Liver (tissue), 9 donors: ENCODE measurements around the gene DYRK1A. TPM values are rescaled to one million over a fixed set of nuclear protein-coding genes. Genes with fewer than 3 reads are reported as not detected.

ENCODE experiments used
- DNase-seq: peaks from one replicate; pipeline ENCODE4 v3.0.0-alpha.2; 2017; ENCODE audit warnings: low spot score
- H3K27ac ChIP-seq, 2 donors: one replicate each; pipeline ENCODE4 v1.7.0; 2013; ENCODE audit warnings: inconsistent platforms in 2 of 2, low read length in 2 of 2, control low read depth in 1 of 2, low read depth in 1 of 2, mild to moderate bottlenecking in 1 of 2
- H3K27me3 ChIP-seq, 4 donors: one replicate each; pipeline versions ENCODE4 v1.6.1 to v1.7.0; 2013; ENCODE audit warnings: low read length in 3 of 4, inconsistent platforms in 1 of 4, mild to moderate bottlenecking in 1 of 4, moderate library complexity in 1 of 4; ENCODE audit not compliant: control insufficient read depth in 4 of 4, insufficient read depth in 4 of 4
- H3K36me3 ChIP-seq, 4 donors: one replicate each; pipeline versions ENCODE4 v1.6.1 to v1.7.0; 2013; ENCODE audit warnings: low read length in 3 of 4, mild to moderate bottlenecking in 3 of 4, low read depth in 1 of 4, moderate library complexity in 1 of 4; ENCODE audit not compliant: control insufficient read depth in 4 of 4, insufficient read depth in 3 of 4
- H3K4me1 ChIP-seq, 4 donors: one replicate each; pipeline versions ENCODE4 v1.6.1 to v1.7.0; 2013; ENCODE audit warnings: low read length in 3 of 4, mild to moderate bottlenecking in 3 of 4, moderate library complexity in 1 of 4; ENCODE audit not compliant: control insufficient read depth in 4 of 4, insufficient read depth in 4 of 4
- H3K4me3 ChIP-seq, 3 donors: one replicate each; pipeline versions ENCODE4 v1.6.1 to v1.7.0; 2013; ENCODE audit warnings: low read length in 3 of 3, control low read depth in 1 of 3, low read depth in 1 of 3, mild to moderate bottlenecking in 1 of 3
- H3K9ac ChIP-seq, 2 donors: one replicate each; pipeline ENCODE4 v1.7.0; 2013; ENCODE audit warnings: low read length in 2 of 2, mild to moderate bottlenecking in 2 of 2, moderate library complexity in 2 of 2, control low read depth in 1 of 2, low read depth in 1 of 2
- H3K9me3 ChIP-seq, 4 donors: one replicate each; pipeline versions ENCODE4 v1.6.1 to v1.7.0; 2013; ENCODE audit warnings: low read length in 3 of 4; ENCODE audit not compliant: control insufficient read depth in 4 of 4
- ATF3 ChIP-seq: IDR thresholded peaks from 2 replicates; pipeline ENCODE4 v1.6.1; 2016; ENCODE audit warnings: antibody characterized with exemption
- EGR1 ChIP-seq, 2 donors: IDR thresholded peaks; 2 replicates each; pipeline ENCODE4 v1.6.1; 2016 to 2018; ENCODE audit warnings: antibody characterized with exemption in 2 of 2, low read depth in 2 of 2
- GABPA ChIP-seq, 2 donors: IDR thresholded peaks in 1 of 2; conservative IDR thresholded peaks in 1 of 2; 2 replicates each; pipeline ENCODE4 v1.6.1; 2016; ENCODE audit warnings: antibody characterized with exemption in 2 of 2, mild to moderate bottlenecking in 1 of 2, moderate library complexity in 1 of 2
- HNF4G ChIP-seq: IDR thresholded peaks from 2 replicates; pipeline ENCODE4 v1.6.1; 2016; ENCODE audit warnings: antibody characterized with exemption
- JUND ChIP-seq, 2 donors: IDR thresholded peaks; 2 replicates each; pipeline ENCODE4 v1.6.1; 2016; ENCODE audit warnings: antibody characterized with exemption in 2 of 2
- NR2F2 ChIP-seq: IDR thresholded peaks from 2 replicates; pipeline ENCODE4 v1.6.1; 2016; ENCODE audit warnings: antibody characterized with exemption
- RAD21 ChIP-seq, 2 donors: IDR thresholded peaks; 2 replicates each; pipeline ENCODE4 v1.6.1; 2016; ENCODE audit warnings: antibody characterized with exemption in 2 of 2, mild to moderate bottlenecking in 2 of 2
- RXRA ChIP-seq, 2 donors: IDR thresholded peaks; 2 replicates each; pipeline ENCODE4 v1.6.1; 2017 to 2018; ENCODE audit warnings: antibody characterized with exemption in 2 of 2, mild to moderate bottlenecking in 1 of 2
- SP1 ChIP-seq: IDR thresholded peaks from 2 replicates; pipeline ENCODE4 v1.6.1; 2018; ENCODE audit warnings: antibody characterized with exemption, mild to moderate bottlenecking
- TAF1 ChIP-seq: conservative IDR thresholded peaks from 2 replicates; pipeline ENCODE4 v1.6.1; 2016; ENCODE audit warnings: antibody characterized with exemption, mild to moderate bottlenecking
- YY1 ChIP-seq: IDR thresholded peaks from 2 replicates; pipeline ENCODE4 v1.6.1; 2016; ENCODE audit warnings: antibody characterized with exemption, mild to moderate bottlenecking
- WGBS: extraction: QIAGEN DNeasy Blood & Tissue Kit; methylation state at CpG from one replicate; pipeline ENCODE4 v1.1.7; 2013; 5-methylcytosine and 5-hydroxymethylcytosine counted together
- polyA plus RNA-seq, 2 donors: library from polyadenylated mRNA; stranded (reverse) in 1 of 2; unstranded in 1 of 2; fragments of 200-250 nt in 1 of 2; fragments of >200 nt in 1 of 2; fragmentation: Nextera tagmentation in 1 of 2; extraction: Ambion mirVana in 1 of 2; gene quantifications; one replicate each; pipeline versions ENCODE4 v1.2.1 to v1.2.3, GENCODE V29; 2013 to 2015
- total RNA-seq, 2 donors: library from RNA; depleted of rRNA; stranded (reverse); fragments of >200 nt; gene quantifications; one replicate each; pipeline ENCODE4 v1.2.3, GENCODE V29; 2014
- TF ChIP-seq, protein P1 (sequence below): fragments of 150-350 bp; IDR thresholded peaks from 2 replicates; pipeline ENCODE4 v1.5.1; 2017; ENCODE audit warnings: improper control_type of control experiment, low read depth, low read length; ENCODE audit not compliant: missing input control
- TF ChIP-seq, protein P2 (sequence below): IDR thresholded peaks from 2 replicates; pipeline ENCODE4 v1.6.1; 2016; ENCODE audit warnings: antibody characterized with exemption, mild to moderate bottlenecking
- donor health status: healthy.
- donor health status: healthy.
- donor health status: healthy.
- donor health status: healthy.
- donor health status: healthy.

The DYRK1A gene
- total and polyA plus RNA-seq, 4 donors: 5.1 to 58.3 (median 22.9) TPM

DNA sequence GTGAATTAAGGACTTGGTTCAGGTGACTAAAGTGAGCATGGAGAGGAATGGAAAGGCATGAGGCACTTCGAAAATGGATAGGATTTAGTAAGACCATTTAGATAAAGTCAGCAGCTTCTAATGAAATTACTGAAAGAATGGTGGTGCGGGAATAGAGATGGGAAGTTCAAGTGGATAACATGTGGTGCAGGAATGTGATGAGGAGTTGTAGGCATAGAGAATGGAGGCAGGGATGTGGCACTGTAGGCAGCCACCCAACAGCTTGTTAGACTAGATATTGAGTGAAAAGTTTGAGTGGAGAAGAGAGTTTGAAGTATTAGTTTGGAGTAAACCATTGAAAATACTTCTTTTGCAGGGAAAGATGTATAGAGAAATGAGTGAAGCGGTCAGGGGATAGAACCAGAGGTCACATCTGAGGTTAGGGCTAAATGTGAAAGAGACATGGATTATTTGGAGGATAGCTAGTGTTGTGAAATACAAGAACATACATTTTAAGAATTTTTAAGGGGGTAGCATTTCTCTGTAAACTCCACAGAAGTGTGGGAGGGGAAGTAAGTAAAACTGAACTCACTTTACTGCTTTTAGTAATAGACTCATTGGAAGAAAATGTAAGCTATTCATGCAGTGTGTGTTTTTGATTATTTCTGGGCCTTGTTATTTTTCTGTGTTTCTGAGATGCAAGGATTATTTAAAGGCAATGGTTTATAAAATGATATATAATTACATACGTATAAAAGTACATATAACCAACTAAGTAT lies 46.2 kb downstream of the DYRK1A start:
- WGBS: 81% methylated on average over 4 of the region's 4 CpGs
- H3K4me1 ChIP-seq: peaks cover 9 to 41% (median 23%) of the 10 kb centered on the region in 4 donors

DNA sequence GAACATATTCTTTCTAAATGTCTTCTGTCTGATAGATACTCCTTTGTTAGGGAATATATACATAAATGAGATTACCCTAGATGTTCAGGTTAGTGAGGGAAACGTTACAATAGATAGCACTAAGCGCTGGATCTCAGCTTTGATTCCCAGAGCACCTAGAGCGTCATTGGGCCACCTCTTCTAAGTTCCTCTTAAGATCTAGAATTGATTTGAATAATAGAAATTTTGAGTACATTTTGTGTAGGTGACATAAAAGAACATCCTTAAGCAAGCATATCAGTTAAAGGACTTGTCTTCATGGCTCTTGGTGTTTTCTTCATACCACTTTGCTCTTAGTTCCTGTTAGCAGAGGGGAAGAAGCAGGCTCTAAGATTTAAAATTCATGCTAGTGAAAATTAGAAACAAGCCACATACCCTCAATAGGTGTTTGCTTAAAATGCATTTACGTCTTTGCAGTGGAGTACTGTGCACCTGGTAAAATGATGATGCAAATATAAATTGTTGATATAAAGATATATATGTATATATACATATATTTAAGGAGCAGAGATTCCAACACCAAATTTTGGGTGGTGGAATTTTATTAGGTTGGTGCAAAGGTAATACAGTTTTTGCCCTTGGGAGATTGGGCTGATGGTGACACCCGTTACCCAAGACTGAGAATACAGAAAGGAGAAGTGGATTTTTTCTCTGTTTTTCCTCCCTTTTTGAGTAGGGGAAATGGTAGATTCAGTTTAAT lies 47.1 kb downstream of the DYRK1A start:
- peaks cover 9 to 37% (median 15%) of the 10 kb centered on the region in 4 donors for H3K4me1 ChIP-seq
- no peak overlapping the region for H3K27ac ChIP-seq
- H3K4me3 ChIP-seq: no peak overlapping the region
- H3K27me3 ChIP-seq: no peaks in the 10 kb centered on the region
- no peaks in the 10 kb centered on the region for H3K36me3 ChIP-seq
- H3K9ac ChIP-seq: no peak overlapping the region
- H3K9me3 ChIP-seq: no peaks in the 10 kb centered on the region
- no peak for DNase-seq
- 91% methylated on average over 5 of the region's 5 CpGs for WGBS
- TF ChIP-seq, protein P1, sequence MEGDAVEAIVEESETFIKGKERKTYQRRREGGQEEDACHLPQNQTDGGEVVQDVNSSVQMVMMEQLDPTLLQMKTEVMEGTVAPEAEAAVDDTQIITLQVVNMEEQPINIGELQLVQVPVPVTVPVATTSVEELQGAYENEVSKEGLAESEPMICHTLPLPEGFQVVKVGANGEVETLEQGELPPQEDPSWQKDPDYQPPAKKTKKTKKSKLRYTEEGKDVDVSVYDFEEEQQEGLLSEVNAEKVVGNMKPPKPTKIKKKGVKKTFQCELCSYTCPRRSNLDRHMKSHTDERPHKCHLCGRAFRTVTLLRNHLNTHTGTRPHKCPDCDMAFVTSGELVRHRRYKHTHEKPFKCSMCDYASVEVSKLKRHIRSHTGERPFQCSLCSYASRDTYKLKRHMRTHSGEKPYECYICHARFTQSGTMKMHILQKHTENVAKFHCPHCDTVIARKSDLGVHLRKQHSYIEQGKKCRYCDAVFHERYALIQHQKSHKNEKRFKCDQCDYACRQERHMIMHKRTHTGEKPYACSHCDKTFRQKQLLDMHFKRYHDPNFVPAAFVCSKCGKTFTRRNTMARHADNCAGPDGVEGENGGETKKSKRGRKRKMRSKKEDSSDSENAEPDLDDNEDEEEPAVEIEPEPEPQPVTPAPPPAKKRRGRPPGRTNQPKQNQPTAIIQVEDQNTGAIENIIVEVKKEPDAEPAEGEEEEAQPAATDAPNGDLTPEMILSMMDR: no peak
- TF ChIP-seq JUND (IDR thresholded peaks at IDR 0.05): no peak
- no peak for TF ChIP-seq HNF4G
- TF ChIP-seq, protein P2, sequence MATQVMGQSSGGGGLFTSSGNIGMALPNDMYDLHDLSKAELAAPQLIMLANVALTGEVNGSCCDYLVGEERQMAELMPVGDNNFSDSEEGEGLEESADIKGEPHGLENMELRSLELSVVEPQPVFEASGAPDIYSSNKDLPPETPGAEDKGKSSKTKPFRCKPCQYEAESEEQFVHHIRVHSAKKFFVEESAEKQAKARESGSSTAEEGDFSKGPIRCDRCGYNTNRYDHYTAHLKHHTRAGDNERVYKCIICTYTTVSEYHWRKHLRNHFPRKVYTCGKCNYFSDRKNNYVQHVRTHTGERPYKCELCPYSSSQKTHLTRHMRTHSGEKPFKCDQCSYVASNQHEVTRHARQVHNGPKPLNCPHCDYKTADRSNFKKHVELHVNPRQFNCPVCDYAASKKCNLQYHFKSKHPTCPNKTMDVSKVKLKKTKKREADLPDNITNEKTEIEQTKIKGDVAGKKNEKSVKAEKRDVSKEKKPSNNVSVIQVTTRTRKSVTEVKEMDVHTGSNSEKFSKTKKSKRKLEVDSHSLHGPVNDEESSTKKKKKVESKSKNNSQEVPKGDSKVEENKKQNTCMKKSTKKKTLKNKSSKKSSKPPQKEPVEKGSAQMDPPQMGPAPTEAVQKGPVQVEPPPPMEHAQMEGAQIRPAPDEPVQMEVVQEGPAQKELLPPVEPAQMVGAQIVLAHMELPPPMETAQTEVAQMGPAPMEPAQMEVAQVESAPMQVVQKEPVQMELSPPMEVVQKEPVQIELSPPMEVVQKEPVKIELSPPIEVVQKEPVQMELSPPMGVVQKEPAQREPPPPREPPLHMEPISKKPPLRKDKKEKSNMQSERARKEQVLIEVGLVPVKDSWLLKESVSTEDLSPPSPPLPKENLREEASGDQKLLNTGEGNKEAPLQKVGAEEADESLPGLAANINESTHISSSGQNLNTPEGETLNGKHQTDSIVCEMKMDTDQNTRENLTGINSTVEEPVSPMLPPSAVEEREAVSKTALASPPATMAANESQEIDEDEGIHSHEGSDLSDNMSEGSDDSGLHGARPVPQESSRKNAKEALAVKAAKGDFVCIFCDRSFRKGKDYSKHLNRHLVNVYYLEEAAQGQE: no peak
- no peak for TF ChIP-seq RAD21 (IDR thresholded peaks at IDR 0.05)
- TF ChIP-seq SP1: no peak
- no peak for TF ChIP-seq RXRA (IDR thresholded peaks at IDR 0.05)
- TF ChIP-seq ATF3: no peak
- no peak for TF ChIP-seq GABPA (IDR thresholded peaks at IDR 0.05 in 1 of 2, conservative IDR thresholded peaks at IDR 0.05 in 1 of 2)
- TF ChIP-seq YY1: no peak
- no peak for TF ChIP-seq TAF1
- TF ChIP-seq EGR1 (IDR thresholded peaks at IDR 0.05; ENCODE audit: low read depth in 2 of 2): no peak

More for the DNA sequence above, 46.2 kb downstream of the DYRK1A start:
- TF ChIP-seq, protein P2: no peak
- TF ChIP-seq NR2F2: no peak
- TF ChIP-seq JUND (IDR thresholded peaks at IDR 0.05): no peak
- no peak for TF ChIP-seq HNF4G
- TF ChIP-seq RAD21 (IDR thresholded peaks at IDR 0.05): no peak
- TF ChIP-seq, protein P1: no peak
- Histone ChIP-seq H3K27me3 (no peaks in the 10 kb centered on the region), H3K9me3 (no peaks in the 10 kb centered on the region), H3K9ac (no peak overlapping the region), H3K4me3 (no peak overlapping the region), H3K36me3 (no peaks in the 10 kb centered on the region), H3K27ac (no peak overlapping the region)
- no peak for DNase-seq
